ENCODE measurements around the gene SLC6A4.

DNA sequence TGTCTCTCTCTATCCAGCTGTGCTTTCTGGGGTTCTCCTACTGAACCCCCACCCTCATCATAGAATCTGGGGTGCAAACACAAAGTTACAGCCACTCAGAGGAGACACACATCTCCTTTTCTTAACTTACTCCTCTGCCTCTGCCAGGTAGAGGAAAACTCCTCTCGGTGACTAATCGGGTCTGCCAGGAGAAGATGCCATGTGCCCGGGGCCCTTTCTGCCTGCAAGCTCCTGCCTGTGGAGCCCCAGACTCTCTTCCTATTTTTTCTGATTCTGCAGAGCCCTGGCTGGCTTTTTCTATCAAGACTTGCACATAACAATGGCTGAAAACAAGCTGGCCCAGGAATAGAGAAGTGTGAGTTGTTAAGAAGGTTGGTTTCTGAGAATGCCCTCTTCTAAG, 10.4 kb downstream of the SLC6A4 start:
- no peak for TF ChIP-seq CTCF (IDR thresholded peaks at IDR 0.05)
- no peak for TF ChIP-seq POLR2A (IDR thresholded peaks at IDR 0.05; ENCODE audit: low read depth)
- no peak for TF ChIP-seq POLR2AphosphoS5 (IDR thresholded peaks at IDR 0.05)
